Effector CD4-positive, alpha-beta T cell (primary cell): ENCODE results near the gene PABPC1L2B. TPM values are rescaled to one million over a fixed set of nuclear protein-coding genes. Genes with fewer than 3 reads are reported as not detected.
"Not testable (repeated sequence)": the region's sequence is repeated elsewhere in the genome, so short reads cannot be mapped to it uniquely, and the experiment has no call there.

Source experiments
- DNase-seq: peaks from one replicate; pipeline ENCODE4 v3.0.0-alpha.2; 2020
- total RNA-seq: gene quantifications from one replicate; lab custom pipeline; 2026; lab: John Stamatoyannopoulos, UW

PABPC1L2B gene
- total RNA-seq: not detected

- not testable (repeated sequence) for DNase-seq
These were observed at the start of gene PABPC1L2B for GRCh38 chrX:73002733-73003132. Gene PABPC1L2B (plus strand): TSS chrX:73002939. CDS start chrX:73003643, 704 bp downstream.

- not testable (repeated sequence) for DNase-seq
These were observed 42.8 kb upstream of the PABPC1L2B start for GRCh38 chrX:72959971-72960370.

GRCh38 chrX:72971859-72972258 lies 30.9 kb upstream of the PABPC1L2B start:
- not testable (repeated sequence) for DNase-seq

- DNase-seq: not testable (repeated sequence)
These were observed 27.9 kb upstream of the PABPC1L2B start for GRCh38 chrX:72974885-72975284.

- not testable (repeated sequence) for DNase-seq
These were observed 21.8 kb upstream of the PABPC1L2B start for GRCh38 chrX:72980894-72981469.

- not testable (repeated sequence) for DNase-seq
These were observed 1.3 kb downstream of the PABPC1L2B start for GRCh38 chrX:73004032-73004431.

GRCh38 chrX:73021361-73022092 lies 18.8 kb downstream of the PABPC1L2B start:
- no peak for DNase-seq

- not testable (repeated sequence) for DNase-seq
These were observed 19.3 kb downstream of the PABPC1L2B start for GRCh38 chrX:73022093-73022445.

GRCh38 chrX:73028876-73029275 lies 26.1 kb downstream of the PABPC1L2B start:
- DNase-seq: no peak
